Ishikawa (cell line): Measurements from ENCODE around the gene RASSF5.
A peak's percentile ranks its signal among the peaks of the same experiment; 100 is the strongest.

Experiments
- CEBPB ChIP-seq: IDR thresholded peaks from 2 replicates; pipeline ENCODE4 v1.6.1; 2012
- CREB1 ChIP-seq: IDR thresholded peaks from 2 replicates; pipeline ENCODE4 v1.6.1; 2012; ENCODE audit warnings: low read depth
- EGR1 ChIP-seq: IDR thresholded peaks from 2 replicates; pipeline ENCODE4 v1.6.1; 2012
- EP300 ChIP-seq: IDR thresholded peaks from 2 replicates; pipeline ENCODE4 v1.6.1; 2012; ENCODE audit warnings: borderline replicate concordance
- FOXM1 ChIP-seq: IDR thresholded peaks from 2 replicates; pipeline ENCODE4 v1.6.1; 2012; ENCODE audit warnings: low read depth, borderline replicate concordance
- MAX ChIP-seq: IDR thresholded peaks from 2 replicates; pipeline ENCODE4 v1.6.1; 2012
- NFIC ChIP-seq: IDR thresholded peaks from 2 replicates; pipeline ENCODE4 v1.6.1; 2012
- RAD21 ChIP-seq: IDR thresholded peaks from 2 replicates; pipeline ENCODE4 v1.6.1; 2012; ENCODE audit warnings: low read depth
- REST ChIP-seq: IDR thresholded peaks from 2 replicates; pipeline ENCODE4 v1.6.1; 2012; ENCODE audit warnings: low read depth, mild to moderate bottlenecking
- TAF1 ChIP-seq: IDR thresholded peaks from 2 replicates; pipeline ENCODE4 v1.6.1; 2012; ENCODE audit warnings: low read depth, mild to moderate bottlenecking
- TCF12 ChIP-seq: IDR thresholded peaks from 2 replicates; pipeline ENCODE4 v1.6.1; 2012; ENCODE audit warnings: low read depth
- TEAD4 ChIP-seq: IDR thresholded peaks from 2 replicates; pipeline ENCODE4 v1.6.1; 2012
- USF1 ChIP-seq: IDR thresholded peaks from 2 replicates; pipeline ENCODE4 v1.6.1; 2012
- YY1 ChIP-seq: IDR thresholded peaks from 2 replicates; pipeline ENCODE4 v1.6.1; 2012; ENCODE audit warnings: low read depth
- ZBTB7A ChIP-seq: IDR thresholded peaks from 2 replicates; pipeline ENCODE4 v1.6.1; 2012; ENCODE audit warnings: low read depth

The RASSF5 gene

GRCh38 chr1:206507284-206508129, at the start of gene RASSF5:
RASSF5 (plus strand) TSS chr1:206507531; CDS start chr1:206507603, 72 bp downstream.
- no peak for TF ChIP-seq TAF1
- TF ChIP-seq TEAD4 = no peak
- TF ChIP-seq CREB1 = no peak
- no peak for TF ChIP-seq TCF12
- TF ChIP-seq YY1 = no peak; the same call in 1 of the 2 replicates
- no peak for TF ChIP-seq USF1
- no peak for TF ChIP-seq CEBPB
- no peak for TF ChIP-seq RAD21
- TF ChIP-seq NFIC = no peak
- TF ChIP-seq ZBTB7A = no peak
- no peak for TF ChIP-seq FOXM1
- no peak for TF ChIP-seq EGR1
- no peak for TF ChIP-seq EP300
- TF ChIP-seq MAX = no peak
- TF ChIP-seq REST = no peak

- TF ChIP-seq NFIC = no peak
- TF ChIP-seq MAX = no peak
- no peak for TF ChIP-seq EGR1
- TF ChIP-seq REST = no peak
- TF ChIP-seq TEAD4 = no peak
- TF ChIP-seq USF1 = no peak
- no peak for TF ChIP-seq TCF12
- TF ChIP-seq EP300 = no peak
- TF ChIP-seq FOXM1 = no peak
- no peak for TF ChIP-seq RAD21
Measured at GRCh38 chr1:206459703-206460102, 47.6 kb upstream of the RASSF5 start.

- no peak for TF ChIP-seq EP300
Measured at GRCh38 chr1:206460836-206461426, 46.4 kb upstream of the RASSF5 start.

- TF ChIP-seq RAD21 (peak; percentile 65), NFIC (no peak)
Measured at GRCh38 chr1:206461602-206462455, 45.5 kb upstream of the RASSF5 start.

GRCh38 chr1:206463137-206463536, 44.2 kb upstream of the RASSF5 start:
- TF ChIP-seq FOXM1 (no peak), REST (no peak), NFIC (no peak), RAD21 (no peak), TCF12 (no peak), TAF1 (no peak), TEAD4 (no peak), USF1 (no peak), EP300 (no peak), YY1 (no peak), CEBPB (no peak), EGR1 (no peak)
